Chondrocyte (in vitro differentiated cells): ENCODE measurements around the gene TLE5. TPM values are rescaled to one million over a fixed set of nuclear protein-coding genes. Genes with fewer than 3 reads are reported as not detected.

ENCODE experiments used
- DNase-seq: peaks from one replicate; pipeline ENCODE4 v3.0.0; 2021; ENCODE audit warnings: mixed read lengths, low spot score
- H3K27ac Mint-ChIP-seq: one replicate; pipeline ENCODE4 v1.8.0; 2021; ENCODE audit warnings: mild to moderate bottlenecking, moderate library complexity, mixed read lengths; ENCODE audit not compliant: unreplicated experiment
- H3K27me3 Mint-ChIP-seq: 2 replicates; pipeline ENCODE4 v1.8.0; 2021; ENCODE audit warnings: low read depth, mixed read lengths
- H3K36me3 Mint-ChIP-seq: 2 replicates; pipeline ENCODE4 v1.8.0; 2021; ENCODE audit warnings: low read depth, mixed read lengths
- H3K4me1 Mint-ChIP-seq: 2 replicates; pipeline ENCODE4 v1.8.0; 2021; ENCODE audit warnings: low read depth, mild to moderate bottlenecking, mixed read lengths
- H3K4me3 Mint-ChIP-seq: one replicate; pipeline ENCODE4 v1.8.0; 2021; ENCODE audit warnings: mild to moderate bottlenecking, moderate library complexity, mixed read lengths; ENCODE audit not compliant: unreplicated experiment
- H3K9me3 Mint-ChIP-seq: 2 replicates; pipeline ENCODE4 v1.8.0; 2021; ENCODE audit warnings: low read depth, mixed read lengths
- CTCF ChIP-seq: fragments of 200-600 bp; sonication (generic); IDR thresholded peaks from 2 replicates; pipeline ENCODE4 v1.5.0; 2021; ENCODE audit warnings: antibody characterized with exemption, mild to moderate bottlenecking, moderate library complexity
- total RNA-seq: library from RNA; stranded (reverse); gene quantifications from 3 replicates; pipeline ENCODE4 v1.2.1, GENCODE V29; 2021

The TLE5 gene
- total RNA-seq, 1 donor from 2014 or later = 303 TPM

- Mint-ChIP-seq H3K27me3 (peaks cover 1% of the 10 kb centered on the region), H3K4me3 (peak overlapping the region; percentile 62), H3K4me1 (peaks cover 6% of the 10 kb centered on the region), H3K27ac (no peak overlapping the region), H3K9me3 (no peaks in the 10 kb centered on the region), H3K36me3 (no peaks in the 10 kb centered on the region)
- DNase-seq = no peak
- no peak for TF ChIP-seq CTCF
Observed at GRCh38 chr19:3046698-3047495, 15.4 kb downstream of the TLE5 start.

DNA sequence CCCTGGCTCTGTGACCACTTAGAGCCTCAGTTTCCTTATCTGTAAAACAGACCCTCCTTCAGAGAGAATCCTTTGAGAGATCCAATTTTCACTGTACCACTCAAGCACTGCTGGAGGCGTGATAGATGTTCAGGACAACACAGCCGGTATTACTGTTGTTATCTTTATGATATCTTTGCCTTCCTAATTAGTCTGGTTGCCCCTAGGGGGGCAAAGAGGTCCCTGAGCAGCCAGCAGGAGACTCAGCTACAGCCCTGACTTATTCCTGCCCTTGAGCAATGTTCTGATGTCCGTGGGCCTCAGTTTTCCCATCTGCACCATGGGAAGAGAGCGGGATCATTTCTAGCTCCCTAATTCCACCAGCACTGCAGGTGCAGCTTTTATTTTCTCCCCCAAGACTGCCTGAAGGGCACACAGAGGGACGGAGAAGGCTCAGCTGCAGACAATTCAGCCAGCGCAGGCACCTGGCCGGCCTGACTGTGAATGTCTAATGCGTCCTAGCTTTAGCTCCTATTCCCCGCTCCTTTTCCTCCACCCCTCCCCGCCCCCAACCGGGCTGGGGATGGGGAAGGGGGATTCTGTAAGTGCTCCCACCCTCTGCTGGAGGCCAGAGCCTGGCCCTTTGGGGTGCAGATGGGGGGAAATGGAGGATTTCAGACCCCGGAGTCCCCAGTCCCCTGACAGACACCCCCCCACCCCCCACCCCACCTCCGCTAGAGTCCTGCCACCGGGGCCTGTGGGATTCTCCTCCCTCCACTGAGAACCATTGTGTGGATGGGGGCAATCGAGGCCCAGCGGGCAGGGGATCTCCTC is 16.2 kb downstream of the TLE5 start:
- H3K27me3 Mint-ChIP-seq = peaks cover 1% of the 10 kb centered on the region
- TF ChIP-seq CTCF = no peak
- H3K4me3 Mint-ChIP-seq = no peak overlapping the region
- no peak for DNase-seq
- peaks cover 6% of the 10 kb centered on the region for H3K4me1 Mint-ChIP-seq
- no peaks in the 10 kb centered on the region for H3K36me3 Mint-ChIP-seq
- no peak overlapping the region for H3K27ac Mint-ChIP-seq
- no peaks in the 10 kb centered on the region for H3K9me3 Mint-ChIP-seq

- no peak overlapping the region for H3K27ac Mint-ChIP-seq
- no peak for TF ChIP-seq CTCF
- no peaks in the 10 kb centered on the region for H3K9me3 Mint-ChIP-seq
- H3K4me1 Mint-ChIP-seq = peaks cover 6% of the 10 kb centered on the region
- H3K4me3 Mint-ChIP-seq = no peak overlapping the region
- H3K27me3 Mint-ChIP-seq = peaks cover 1% of the 10 kb centered on the region
- no peaks in the 10 kb centered on the region for H3K36me3 Mint-ChIP-seq
- DNase-seq = no peak
Observed at GRCh38 chr19:3045191-3045590, 17.1 kb downstream of the TLE5 start.

GRCh38 chr19:3042621-3043267 is 19.6 kb downstream of the TLE5 start:
- no peak for DNase-seq
- Mint-ChIP-seq H3K4me1 (peaks cover 4% of the 10 kb centered on the region), H3K9me3 (no peaks in the 10 kb centered on the region), H3K27ac (no peak overlapping the region), H3K4me3 (no peak overlapping the region), H3K36me3 (no peaks in the 10 kb centered on the region), H3K27me3 (no peaks in the 10 kb centered on the region)
- TF ChIP-seq CTCF = no peak
